Gastrocnemius medialis (tissue), 4 donors: ENCODE results near the gene ZNF687.

Experiments used
- CTCF ChIP-seq, 5 experiments: fragments of 450-650 bp in 3 of 5; fragments of 200-600 bp in 2 of 5; sonication (generic) in 2 of 5; IDR thresholded peaks in 4 of 5; conservative IDR thresholded peaks in 1 of 5; 1 replicate in 4 of 5; 2 replicates in 1 of 5; pipeline ENCODE4 v1.5.1; 2016 to 2019; ENCODE audit warnings: antibody characterized with exemption in 5 of 5, mild to moderate bottlenecking in 3 of 5, moderate library complexity in 3 of 5
- POLR2A ChIP-seq, 2 donors: fragments of 450-650 bp; IDR thresholded peaks; one replicate each; pipeline ENCODE4 v1.6.1; 2017; ENCODE audit warnings: antibody characterized with exemption in 2 of 2, mild to moderate bottlenecking in 2 of 2, moderate library complexity in 2 of 2

GRCh38 chr1:151242442-151242841 is 39.7 kb upstream of the ZNF687 start:
- TF ChIP-seq CTCF (IDR thresholded peaks at IDR 0.05 in 4 of 5, conservative IDR thresholded peaks at IDR 0.05 in 1 of 5) (no peak), POLR2A (IDR thresholded peaks at IDR 0.05) (no peak)
